Stimulated activated CD8-positive, alpha-beta memory T cell treated with anti-CD3 and anti-CD28 coated beads, Interleukin-2, amount 100 ng/mL, for 1 hour (primary cell): Measurements from ENCODE around the gene CHI3L1.

ENCODE experiments used
- DNase-seq, 2 donors: peaks; one replicate each; pipeline ENCODE4 v3.0.0-alpha.2; 2020; ENCODE audit warnings: low read depth in 2 of 2

Gene CHI3L1

GRCh38 chr1:203206129-203206687, 19.7 kb upstream of the CHI3L1 start:
- DNase-seq: no peak

GRCh38 chr1:203204756-203205155, 18.3 kb upstream of the CHI3L1 start:
- DNase-seq: no peak

GRCh38 chr1:203202431-203203245, 16.1 kb upstream of the CHI3L1 start:
- DNase-seq: no peak

GRCh38 chr1:203201516-203202205, 15.2 kb upstream of the CHI3L1 start:
- no peak for DNase-seq

GRCh38 chr1:203200916-203201315, 14.4 kb upstream of the CHI3L1 start:
- no peak for DNase-seq

GRCh38 chr1:203199816-203200571, 13.5 kb upstream of the CHI3L1 start:
- DNase-seq: no peak

- DNase-seq: no peak
Observed at GRCh38 chr1:203199481-203199815, 12.9 kb upstream of the CHI3L1 start.

- no peak for DNase-seq
Observed at GRCh38 chr1:203199002-203199401, 12.5 kb upstream of the CHI3L1 start.

- DNase-seq: no peak
Observed at GRCh38 chr1:203197625-203198024, 11.1 kb upstream of the CHI3L1 start.

- no peak for DNase-seq
Observed at GRCh38 chr1:203196371-203196770, 9.9 kb upstream of the CHI3L1 start.

GRCh38 chr1:203190949-203191348, 4.4 kb upstream of the CHI3L1 start:
- DNase-seq: no peak

- DNase-seq: no peak
Observed at GRCh38 chr1:203189951-203190352, 3.4 kb upstream of the CHI3L1 start.

GRCh38 chr1:203188686-203189232, 2.3 kb upstream of the CHI3L1 start:
- DNase-seq: no peak

GRCh38 chr1:203187689-203188264, 1.3 kb upstream of the CHI3L1 start:
- DNase-seq: no peak

- no peak for DNase-seq
Observed at GRCh38 chr1:203187304-203187685, 791 bp upstream of the CHI3L1 start.

- DNase-seq: no peak
Observed at GRCh38 chr1:203186091-203186445, 436 bp downstream of the CHI3L1 start.

GRCh38 chr1:203185585-203185984, 919 bp downstream of the CHI3L1 start:
- DNase-seq: no peak

- DNase-seq: no peak
Observed at GRCh38 chr1:203185061-203185461, 1.4 kb downstream of the CHI3L1 start.

- DNase-seq: no peak
Observed at GRCh38 chr1:203184467-203184866, 2.0 kb downstream of the CHI3L1 start.

- DNase-seq: no peak
Observed at GRCh38 chr1:203183828-203184227, 2.7 kb downstream of the CHI3L1 start.

GRCh38 chr1:203182387-203182953, 4.0 kb downstream of the CHI3L1 start:
- no peak for DNase-seq
